ENCODE data around the gene CTU2. TPM values are rescaled to one million over a fixed set of nuclear protein-coding genes. Genes with fewer than 3 reads are reported as not detected.

CTU2 gene
- total and polyA plus RNA-seq, 7 experiments from 2014 or later = 13.0 to 43.3 (median 26.1) TPM

DNA sequence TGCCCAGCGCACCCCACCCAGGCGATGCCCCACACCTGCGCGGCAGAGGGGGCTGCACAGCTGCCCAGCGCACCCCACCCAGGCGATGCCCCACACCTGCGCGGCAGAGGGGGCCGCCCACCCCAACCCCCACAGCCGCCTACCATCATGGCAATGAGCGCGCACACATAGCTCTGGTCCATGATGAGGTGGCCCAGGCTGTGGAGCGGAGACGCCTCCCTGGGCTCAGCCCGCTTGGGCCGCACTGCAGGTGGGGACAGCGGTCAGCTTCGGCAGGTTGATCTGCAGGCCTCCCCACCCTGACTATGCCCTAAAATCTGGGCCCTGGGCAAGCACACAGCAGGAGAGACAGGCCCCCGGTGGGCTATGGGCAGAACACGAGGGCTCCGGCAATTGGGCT lies 30.2 kb downstream of the CTU2 start:
- Mint-ChIP-seq H3K27me3 (no peaks in the 10 kb centered on the region), H3K4me1 (peaks cover 0 to 8% (median 0%) of the 10 kb centered on the region in 7 donors), H3K36me3 (peaks cover 0 to 4% (median 0%) of the 10 kb centered on the region in 5 donors), H3K9me3 (no peaks in the 10 kb centered on the region), H3K4me3 (no peak overlapping the region), H3K27ac (no peak overlapping the region)
- POLR2A ChIA-PET = interaction anchor here (1.2 to 2.3 kb wide), 5 partner anchors 9 to 121 kb away, joined by 3 to 25 read pairs (median 5); partner anchors contain the start of genes APRT, GALNS and TRAPPC2L
- Histone ChIP-seq H3K27ac (ENCODE audit: low read depth, low read length) (no peak overlapping the region), H3K4me1 (ENCODE audit: control insufficient read depth in 2 of 2, insufficient read depth in 2 of 2, low read length in 2 of 2) (peaks cover 3 to 5% of the 10 kb centered on the region in 2 donors), H3K4me3 (ENCODE audit: low read length) (no peak overlapping the region), H3K36me3 (ENCODE audit: control insufficient read depth in 2 of 3, insufficient read depth in 3 of 3, low read length in 3 of 3) (peaks cover 0 to 54% (median 0%) of the 10 kb centered on the region in 3 experiments), H3K27me3 (ENCODE audit: control insufficient read depth in 2 of 2, insufficient read depth in 2 of 2, low read length in 2 of 2) (no peaks in the 10 kb centered on the region), H3K9me3 (ENCODE audit: control insufficient read depth in 2 of 3, low read length in 3 of 3) (no peaks in the 10 kb centered on the region)
- CTCF ChIA-PET = interaction anchor here (0.8 to 1.9 kb wide), 9 partner anchors 10 to 121 kb away, joined by 3 to 13 read pairs (median 6); no protein-coding TSS in a partner anchor
- no peak for ATAC-seq
- intact Hi-C loops (cut with micrococcal nuclease) = loop anchor here (2.0 to 5.0 kb wide), 4 partner anchors 34 to 480 kb away; partner anchors contain the start of gene ZNF778 (in 1 of the 2)
- DNase-seq = no peak

DNA sequence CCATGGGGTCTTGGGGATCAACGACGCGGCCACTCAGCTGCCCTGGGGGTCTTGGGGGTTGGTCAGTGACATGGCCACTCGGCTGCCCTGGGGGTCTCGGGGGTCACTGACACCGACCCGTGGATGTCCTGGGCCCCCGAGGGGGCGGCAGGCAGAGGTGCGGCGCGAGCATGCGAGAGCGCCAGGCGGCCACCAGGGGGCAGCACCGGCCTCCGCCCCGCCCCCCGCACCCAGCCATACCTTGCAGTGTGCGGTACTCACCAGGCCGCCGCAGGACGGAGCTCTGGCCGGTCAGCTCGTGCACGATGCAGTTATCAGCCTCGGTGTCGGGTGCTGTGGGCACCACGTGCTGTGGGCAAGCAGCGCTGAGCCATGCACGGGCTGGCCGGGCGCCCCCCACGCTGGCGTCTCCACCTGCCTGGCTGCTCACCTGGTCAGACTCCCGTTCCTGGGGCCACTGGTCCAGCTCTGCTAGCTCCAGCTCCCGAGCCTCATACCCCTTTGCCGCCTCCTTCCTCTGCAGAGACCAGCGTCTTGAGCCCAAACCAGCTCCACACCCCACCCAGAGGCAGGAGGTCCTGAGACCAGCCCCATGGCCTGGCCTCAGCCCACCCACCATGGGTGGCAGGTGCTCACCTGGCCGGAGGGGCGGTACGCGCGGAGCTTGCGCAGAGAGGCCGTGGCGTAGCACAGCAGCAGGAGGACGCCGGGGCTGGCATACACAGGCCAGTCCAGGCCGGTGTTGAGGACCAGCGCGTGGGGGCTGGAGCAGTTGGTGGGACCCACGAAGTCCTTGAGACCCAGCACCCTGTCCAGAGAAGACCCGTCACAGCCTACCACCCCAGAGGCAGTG lies 31.2 kb downstream of the CTU2 start:
- Mint-ChIP-seq H3K9me3 (no peaks in the 10 kb centered on the region), H3K4me1 (peaks cover 0 to 8% (median 0%) of the 10 kb centered on the region in 7 donors), H3K4me3 (peak overlapping the region in 1 of 10 donors; percentile 34), H3K27me3 (no peaks in the 10 kb centered on the region), H3K36me3 (peaks cover 0 to 2% (median 0%) of the 10 kb centered on the region in 5 donors), H3K27ac (no peak overlapping the region)
- POLR2A ChIA-PET = interaction anchor here (0.8 to 2.3 kb wide), 7 partner anchors 8 to 120 kb away, joined by 3 to 25 read pairs (median 5); partner anchors contain the start of genes APRT, GALNS, PIEZO1 and TRAPPC2L
- Histone ChIP-seq H3K36me3 (ENCODE audit: control insufficient read depth in 2 of 3, insufficient read depth in 3 of 3, low read length in 3 of 3) (peaks cover 0 to 54% (median 0%) of the 10 kb centered on the region in 3 experiments), H3K27me3 (ENCODE audit: control insufficient read depth in 2 of 2, insufficient read depth in 2 of 2, low read length in 2 of 2) (no peaks in the 10 kb centered on the region), H3K9me3 (ENCODE audit: control insufficient read depth in 2 of 3, low read length in 3 of 3) (no peaks in the 10 kb centered on the region), H3K4me1 (ENCODE audit: control insufficient read depth in 2 of 2, insufficient read depth in 2 of 2, low read length in 2 of 2) (peaks cover 3 to 5% of the 10 kb centered on the region in 2 donors), H3K27ac (ENCODE audit: low read depth, low read length) (no peak overlapping the region), H3K4me3 (ENCODE audit: low read length) (no peak overlapping the region)
- peak; percentile 55 to 81 (median 65) for DNase-seq
- ATAC-seq = peak; percentile 95
- CTCF ChIA-PET = interaction anchor here (0.6 to 1.9 kb wide), 22 partner anchors 9 to 480 kb away, joined by 3 to 13 read pairs (median 4); partner anchors contain the start of genes ACSF3, PIEZO1 and ZNF778
- intact Hi-C loops (cut with micrococcal nuclease) = loop anchor here (1.0 to 5.0 kb wide), 8 partner anchors 8 to 479 kb away; partner anchors contain the start of genes PIEZO1 (in 2 of the 2), TRAPPC2L (in 1 of the 2) and ZNF778 (in 1 of the 2)

DNA sequence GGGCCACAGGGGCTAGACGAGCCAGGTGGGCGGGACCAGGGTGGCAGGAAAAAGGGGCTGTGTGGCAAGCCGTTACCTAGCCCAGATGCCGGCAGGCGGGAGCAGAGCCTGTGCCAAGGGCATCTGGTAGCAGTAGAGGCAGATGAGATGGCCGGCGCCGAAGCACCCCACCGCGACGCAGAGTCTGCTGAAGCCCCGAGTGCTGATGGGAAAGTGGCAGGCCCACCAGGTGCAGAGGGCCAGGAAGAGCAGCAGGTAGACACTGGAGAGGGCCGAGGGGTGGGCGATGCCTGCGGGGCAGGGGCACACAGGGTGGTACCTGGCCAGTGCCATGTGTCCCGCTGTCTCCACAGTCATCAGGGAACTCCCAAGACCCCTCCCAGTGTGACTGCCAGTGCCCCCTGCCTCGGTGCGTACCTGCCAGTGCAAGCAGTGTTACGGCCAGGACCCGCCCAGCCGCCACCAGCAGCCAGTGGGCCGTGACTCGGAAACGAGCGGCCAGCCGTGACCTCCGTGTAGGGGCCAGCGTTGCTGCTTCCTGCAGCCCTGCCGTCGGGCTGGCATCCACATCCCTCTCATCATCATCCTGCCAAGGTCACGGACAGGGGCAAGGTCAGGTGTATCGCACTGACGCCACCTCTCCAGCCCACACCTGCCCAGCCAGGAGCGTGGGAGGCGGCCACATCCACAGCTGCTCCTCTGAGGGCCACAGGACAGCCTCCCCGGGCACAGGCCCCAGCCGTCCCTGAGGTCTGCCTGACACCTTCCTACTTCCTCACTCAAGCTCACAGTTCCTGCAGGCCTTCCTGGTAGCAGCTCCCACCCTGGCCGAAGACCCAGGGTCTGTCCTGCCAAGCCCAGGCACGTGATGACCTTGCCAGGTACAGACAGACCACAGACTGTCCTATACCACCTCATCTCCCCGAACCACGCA lies 32.1 kb downstream of the CTU2 start:
- Histone ChIP-seq H3K4me1 (ENCODE audit: control insufficient read depth in 2 of 2, insufficient read depth in 2 of 2, low read length in 2 of 2) (peaks cover 6 to 10% of the 10 kb centered on the region in 2 donors), H3K36me3 (ENCODE audit: control insufficient read depth in 2 of 3, insufficient read depth in 3 of 3, low read length in 3 of 3) (peaks cover 0 to 45% (median 0%) of the 10 kb centered on the region in 3 experiments), H3K27me3 (ENCODE audit: control insufficient read depth in 2 of 2, insufficient read depth in 2 of 2, low read length in 2 of 2) (no peaks in the 10 kb centered on the region), H3K27ac (ENCODE audit: low read depth, low read length) (no peak overlapping the region), H3K4me3 (ENCODE audit: low read length) (no peak overlapping the region), H3K9me3 (ENCODE audit: control insufficient read depth in 2 of 3, low read length in 3 of 3) (no peaks in the 10 kb centered on the region)
- no peak for DNase-seq
- intact Hi-C loops (cut with micrococcal nuclease) = loop anchor here in 1 of 2 donors (5.0 kb wide), 1 partner anchor 36 kb away; no protein-coding TSS in a partner anchor
- Mint-ChIP-seq H3K36me3 (peaks cover 0 to 2% (median 0%) of the 10 kb centered on the region in 5 donors), H3K9me3 (no peaks in the 10 kb centered on the region), H3K27me3 (no peaks in the 10 kb centered on the region), H3K27ac (no peak overlapping the region), H3K4me1 (peaks cover 0 to 8% (median under 1%) of the 10 kb centered on the region in 7 donors), H3K4me3 (peak overlapping the region in 1 of 10 donors; percentile 34)
- ChIA-PET POLR2A (interaction anchor here (0.8 to 2.3 kb wide), 3 partner anchors 43 to 73 kb away, joined by 5 to 25 read pairs (median 5); partner anchors contain the start of genes APRT and PIEZO1), CTCF (interaction anchor here (0.9 to 1.8 kb wide), 11 partner anchors 8 to 152 kb away, joined by 3 to 13 read pairs (median 6); partner anchors contain the start of gene PIEZO1)
- ATAC-seq = no peak

- CTCF ChIA-PET = no interaction called here
- no peak for ATAC-seq
- intact Hi-C loops (cut with micrococcal nuclease) = loop anchor here in 1 of 2 donors (5.0 kb wide), 1 partner anchor 37 kb away; no protein-coding TSS in a partner anchor
- Mint-ChIP-seq H3K9me3 (no peaks in the 10 kb centered on the region), H3K4me3 (peak overlapping the region in 1 of 10 donors; percentile 34), H3K27me3 (no peaks in the 10 kb centered on the region), H3K27ac (no peak overlapping the region), H3K36me3 (peaks cover 0 to 2% (median 0%) of the 10 kb centered on the region in 5 donors), H3K4me1 (peaks cover 0 to 18% (median 8%) of the 10 kb centered on the region in 7 donors)
- POLR2A ChIA-PET = no interaction called here
- Histone ChIP-seq H3K4me1 (ENCODE audit: control insufficient read depth in 2 of 2, insufficient read depth in 2 of 2, low read length in 2 of 2) (peaks cover 15 to 19% of the 10 kb centered on the region in 2 donors), H3K27me3 (ENCODE audit: control insufficient read depth in 2 of 2, insufficient read depth in 2 of 2, low read length in 2 of 2) (no peaks in the 10 kb centered on the region), H3K9me3 (ENCODE audit: control insufficient read depth in 2 of 3, low read length in 3 of 3) (no peaks in the 10 kb centered on the region), H3K36me3 (ENCODE audit: control insufficient read depth in 2 of 3, insufficient read depth in 3 of 3, low read length in 3 of 3) (peaks cover 0 to 36% (median 0%) of the 10 kb centered on the region in 3 experiments), H3K27ac (ENCODE audit: low read depth, low read length) (no peak overlapping the region), H3K4me3 (ENCODE audit: low read length) (no peak overlapping the region)
- DNase-seq = no peak
Measured at GRCh38 chr16:88739139-88739976, 33.1 kb downstream of the CTU2 start.

GRCh38 chr16:88739977-88740726 lies 33.8 kb downstream of the CTU2 start:
- Mint-ChIP-seq H3K9me3 (no peaks in the 10 kb centered on the region), H3K27me3 (no peaks in the 10 kb centered on the region), H3K27ac (no peak overlapping the region), H3K4me3 (no peak overlapping the region), H3K36me3 (peaks cover 0 to 2% (median 0%) of the 10 kb centered on the region in 5 donors), H3K4me1 (peaks cover 0 to 24% (median 8%) of the 10 kb centered on the region in 7 donors)
- Histone ChIP-seq H3K36me3 (ENCODE audit: control insufficient read depth in 2 of 3, insufficient read depth in 3 of 3, low read length in 3 of 3) (peaks cover 0 to 28% (median 0%) of the 10 kb centered on the region in 3 experiments), H3K27ac (ENCODE audit: low read depth, low read length) (no peak overlapping the region), H3K27me3 (ENCODE audit: control insufficient read depth in 2 of 2, insufficient read depth in 2 of 2, low read length in 2 of 2) (no peaks in the 10 kb centered on the region), H3K9me3 (ENCODE audit: control insufficient read depth in 2 of 3, low read length in 3 of 3) (no peaks in the 10 kb centered on the region), H3K4me1 (ENCODE audit: control insufficient read depth in 2 of 2, insufficient read depth in 2 of 2, low read length in 2 of 2) (peaks cover 17 to 27% of the 10 kb centered on the region in 2 donors), H3K4me3 (ENCODE audit: low read length) (no peak overlapping the region)
- ChIA-PET CTCF (interaction anchor here (1.2 kb wide), 1 partner anchor 118 kb away, joined by 4 read pairs; no protein-coding TSS in a partner anchor), POLR2A (interaction anchor here (1.0 kb wide), 1 partner anchor 72 kb away, joined by 3 read pairs; the partner anchor contains the start of gene APRT)
- ATAC-seq (no peak), DNase-seq (no peak)
- intact Hi-C loops (cut with micrococcal nuclease) = loop anchor here in 1 of 2 donors (5.0 kb wide), 1 partner anchor 38 kb away; no protein-coding TSS in a partner anchor

Data from naive thymus-derived CD4-positive, alpha-beta T cell (primary cell).